ENCODE results near the gene TBL1X.
A peak's percentile ranks its signal among the peaks of the same experiment; 100 is the strongest.
"Not testable (repeated sequence)": the region's sequence is repeated elsewhere in the genome, so short reads cannot be mapped to it uniquely, and the experiment has no call there.

Gene TBL1X

DNA sequence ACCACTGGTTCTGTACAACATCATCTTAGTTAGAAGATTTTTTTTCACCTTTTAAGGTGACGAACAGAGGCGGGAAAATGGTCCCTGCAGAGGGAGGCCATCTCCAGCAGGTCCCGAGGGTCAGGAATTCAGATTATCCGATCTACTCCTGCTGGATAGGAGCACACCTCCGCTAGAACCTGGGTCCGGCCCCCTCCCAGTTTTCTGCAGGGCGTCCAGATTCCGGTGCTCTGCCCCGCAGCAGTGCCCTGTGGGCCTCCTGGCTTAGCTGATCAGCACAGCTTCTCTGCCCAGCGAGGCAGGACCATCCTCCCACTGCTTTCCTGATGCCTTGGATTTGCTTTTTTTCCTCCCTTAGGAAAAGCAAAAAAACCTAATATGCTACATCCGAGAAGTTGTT is 2.3 kb downstream of the TBL1X start:
- in situ Hi-C loops (cut with HindIII; ENCODE audit: low sequenced_read_pairs), result no loop called here
- no peak for TF ChIP-seq CTCF (IDR thresholded peaks at IDR 0.05; ENCODE audit: low read depth, low read length)
- no peak for DNase-seq (ENCODE audit: low read depth, low spot score)
- peak overlapping the region; percentile 1 for H3K4me3 ChIP-seq (ENCODE audit: low read depth, low read length)

GRCh38 chrX:9467751-9468150 is 2.9 kb downstream of the TBL1X start:
- DNase-seq (ENCODE audit: low read depth, low spot score), result no peak
- in situ Hi-C loops (cut with HindIII; ENCODE audit: low sequenced_read_pairs), result no loop called here
- no peak overlapping the region for H3K4me3 ChIP-seq (ENCODE audit: low read depth, low read length)
- TF ChIP-seq CTCF (IDR thresholded peaks at IDR 0.05; ENCODE audit: low read depth, low read length), result no peak

DNA sequence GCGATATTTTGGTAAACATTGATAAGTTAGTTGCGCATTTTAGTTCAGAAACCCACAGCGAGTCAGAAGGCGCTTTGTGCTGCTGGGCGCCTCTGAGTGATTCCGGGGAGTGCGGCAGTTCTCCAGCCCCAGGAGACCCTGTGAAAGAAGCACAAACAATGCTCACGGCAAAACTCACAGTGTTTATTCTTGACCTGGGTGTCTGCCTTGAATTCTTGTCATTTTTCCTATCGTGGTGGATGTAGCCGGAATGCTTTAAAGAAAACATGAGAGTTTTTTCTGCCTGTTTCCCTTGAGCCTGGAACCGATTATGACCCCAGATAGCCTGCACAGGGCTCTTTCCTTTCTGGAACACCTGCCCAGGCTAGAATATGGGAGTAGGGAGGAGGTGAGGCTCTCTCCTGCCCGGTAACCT is 6.7 kb downstream of the TBL1X start:
- no peak for TF ChIP-seq CTCF (IDR thresholded peaks at IDR 0.05; ENCODE audit: low read depth, low read length)
- no peak overlapping the region for H3K4me3 ChIP-seq (ENCODE audit: low read depth, low read length)
- DNase-seq (ENCODE audit: low read depth, low spot score), result no peak
- in situ Hi-C loops (cut with HindIII; ENCODE audit: low sequenced_read_pairs), result no loop called here

DNA sequence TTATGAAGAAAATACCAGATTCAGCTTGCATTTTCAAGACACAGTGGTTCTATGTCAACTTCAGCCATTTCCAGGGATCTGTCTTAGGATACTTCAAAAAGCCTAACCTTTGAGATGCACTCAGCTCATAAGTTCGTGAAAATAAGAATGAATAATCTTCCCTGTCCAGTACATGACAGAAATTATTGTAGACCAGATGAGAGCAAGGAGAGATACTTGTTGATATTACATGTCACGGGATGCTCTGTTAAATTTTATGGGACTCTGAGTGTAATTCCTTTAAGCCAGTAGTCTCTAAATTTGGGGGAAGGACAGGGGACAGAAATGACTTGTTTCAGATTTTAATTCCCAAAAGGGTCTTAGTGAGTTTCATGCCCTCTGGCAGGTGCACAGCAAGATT is 8.8 kb downstream of the TBL1X start:
- no peak for TF ChIP-seq CTCF (IDR thresholded peaks at IDR 0.05; ENCODE audit: low read depth, low read length)
- no peak for DNase-seq (ENCODE audit: low read depth, low spot score)
- in situ Hi-C loops (cut with HindIII; ENCODE audit: low sequenced_read_pairs), result no loop called here
- H3K4me3 ChIP-seq (ENCODE audit: low read depth, low read length), result no peak overlapping the region

DNA sequence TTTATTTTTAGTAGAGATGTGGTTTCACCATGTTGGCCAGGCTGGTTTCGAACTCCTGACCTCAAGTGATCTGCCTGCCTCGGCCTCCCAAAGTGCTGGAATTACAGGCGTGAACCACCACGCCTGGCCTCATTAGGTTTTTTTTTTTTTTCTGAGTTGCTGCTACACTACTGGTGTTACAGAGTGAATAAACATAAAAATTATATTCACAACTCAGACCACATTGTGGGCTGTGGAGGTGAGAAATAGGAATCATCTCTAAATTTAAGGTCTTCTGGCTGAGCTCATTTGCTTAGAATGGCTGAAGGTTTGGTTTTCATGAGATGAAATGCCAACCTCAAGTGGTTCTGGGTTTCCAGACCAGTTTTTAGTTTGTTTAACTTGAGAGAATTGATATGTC is 10.6 kb downstream of the TBL1X start:
- H3K4me3 ChIP-seq (ENCODE audit: low read depth, low read length); DNase-seq (ENCODE audit: low read depth, low spot score); in situ Hi-C loops (cut with HindIII; ENCODE audit: low sequenced_read_pairs): not testable (repeated sequence)

DNA sequence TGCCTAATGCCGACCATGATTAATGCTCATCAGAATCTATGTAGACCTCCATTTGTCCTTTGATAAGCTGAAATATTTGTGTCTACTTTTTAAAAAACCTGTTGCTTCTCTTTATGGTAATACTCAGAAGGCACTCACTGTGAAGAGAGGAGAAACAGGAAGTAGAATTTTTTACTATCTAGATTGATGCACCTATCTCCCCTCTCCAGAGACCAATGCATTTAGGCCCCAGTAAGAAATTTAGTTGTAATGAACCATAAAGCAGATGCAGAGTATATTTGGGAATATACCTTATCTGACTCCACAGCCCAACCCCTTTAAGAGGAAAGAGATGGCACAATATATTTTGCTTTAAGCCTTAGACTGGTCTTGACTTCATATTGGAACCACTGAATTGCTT is 11.1 kb downstream of the TBL1X start:
- no peak overlapping the region for H3K4me3 ChIP-seq (ENCODE audit: low read depth, low read length)
- in situ Hi-C loops (cut with HindIII; ENCODE audit: low sequenced_read_pairs), result no loop called here
- DNase-seq (ENCODE audit: low read depth, low spot score), result no peak
- TF ChIP-seq CTCF (IDR thresholded peaks at IDR 0.05; ENCODE audit: low read depth, low read length), result no peak

- no peak for TF ChIP-seq CTCF (IDR thresholded peaks at IDR 0.05; ENCODE audit: low read depth, low read length)
- DNase-seq (ENCODE audit: low read depth, low spot score), result no peak
- in situ Hi-C loops (cut with HindIII; ENCODE audit: low sequenced_read_pairs), result no loop called here
- H3K4me3 ChIP-seq (ENCODE audit: low read depth, low read length), result no peak overlapping the region
Measured at GRCh38 chrX:9476810-9477575, 12.1 kb downstream of the TBL1X start.

All from astrocyte of the spinal cord (primary cell).